Keratinocyte (primary cell): ENCODE measurements around the gene SSR3. TPM values are rescaled to one million over a fixed set of nuclear protein-coding genes. Genes with fewer than 3 reads are reported as not detected.

Experiments used
- DNase-seq: peaks from one replicate; pipeline ENCODE4 v3.0.0-alpha.2; 2011; ENCODE audit warnings: low read depth, missing footprints, low spot score
- FAIRE-seq: peaks from 2 replicates; lab custom pipeline; 2011; peaks lifted over from hg19 to GRCh38; lab: Jason Lieb, UNC
- H2AFZ ChIP-seq: 2 replicates; pipeline ENCODE4 v1.6.0; 2012; ENCODE audit warnings: low read length, control low read depth, inconsistent platforms; ENCODE audit not compliant: control insufficient read depth
- H3K27ac ChIP-seq: 2 replicates; pipeline ENCODE4 v1.5.1; 2011; ENCODE audit warnings: low read length; ENCODE audit not compliant: control insufficient read depth, insufficient read depth
- H3K27me3 ChIP-seq: 3 replicates; pipeline ENCODE4 v1.6.0; 2011; ENCODE audit warnings: low read length; ENCODE audit not compliant: control insufficient read depth, insufficient read depth; ENCODE audit errors: extremely low read depth
- H3K36me3 ChIP-seq, 2 experiments: 2 replicates in 1 of 2; 3 replicates in 1 of 2; pipeline ENCODE4 v1.5.1; 2011; ENCODE audit warnings: low read length in 2 of 2, mild to moderate bottlenecking in 1 of 2; ENCODE audit not compliant: control insufficient read depth in 2 of 2, insufficient read depth in 2 of 2; ENCODE audit errors: extremely low read depth in 1 of 2
- H3K4me1 ChIP-seq: 3 replicates; pipeline ENCODE4 v1.5.1; 2011; ENCODE audit warnings: low read length; ENCODE audit not compliant: control insufficient read depth, insufficient read depth; ENCODE audit errors: extremely low read depth
- H3K4me2 ChIP-seq: 3 replicates; pipeline ENCODE4 v1.6.0; 2011; ENCODE audit warnings: low read depth, low read length; ENCODE audit not compliant: control insufficient read depth, insufficient read depth; ENCODE audit errors: extremely low read depth
- H3K4me3 ChIP-seq, 3 experiments: fragments of 200-600 bp in 1 of 3; sonication (generic) in 1 of 3; 2 replicates in 2 of 3; 3 replicates in 1 of 3; pipeline ENCODE4 v1.5.1; 2011 to 2016; ENCODE audit warnings: low read length in 3 of 3, mild to moderate bottlenecking in 3 of 3, control low read depth in 2 of 3, inconsistent platforms in 1 of 3, low read depth in 1 of 3, mixed read lengths in 1 of 3, mixed run types in 1 of 3, moderate library complexity in 1 of 3; ENCODE audit not compliant: control insufficient read depth in 2 of 3, insufficient read depth in 2 of 3; ENCODE audit errors: extremely low read depth in 1 of 3
- H3K79me2 ChIP-seq: 2 replicates; pipeline ENCODE4 v1.6.0; 2012; ENCODE audit warnings: low read length; ENCODE audit not compliant: control insufficient read depth, insufficient read depth
- H3K9ac ChIP-seq: 3 replicates; pipeline ENCODE4 v1.6.0; 2011; ENCODE audit warnings: low read length; ENCODE audit not compliant: control insufficient read depth, insufficient read depth; ENCODE audit errors: extremely low read depth
- H3K9me1 ChIP-seq: 3 replicates; pipeline ENCODE4 v1.6.0; 2011; ENCODE audit warnings: low read length; ENCODE audit not compliant: control insufficient read depth, insufficient read depth; ENCODE audit errors: extremely low read depth
- H3K9me3 ChIP-seq: 2 replicates; pipeline ENCODE4 v1.5.1; 2012; ENCODE audit warnings: low read depth, low read length; ENCODE audit not compliant: control insufficient read depth
- H4K20me1 ChIP-seq: 3 replicates; pipeline ENCODE4 v1.6.0; 2011; ENCODE audit warnings: low read length; ENCODE audit not compliant: control insufficient read depth, insufficient read depth; ENCODE audit errors: extremely low read depth
- CTCF ChIP-seq, 3 experiments: IDR thresholded peaks in 1 of 3; conservative IDR thresholded peaks in 1 of 3; optimal IDR thresholded peaks in 1 of 3; 2 replicates in 2 of 3; 3 replicates in 1 of 3; pipeline versions ENCODE3 to v1.5.1; 2011; ENCODE audit warnings: low read length in 3 of 3, mild to moderate bottlenecking in 3 of 3, moderate library complexity in 2 of 3, control low read depth in 1 of 3, inconsistent platforms in 1 of 3; ENCODE audit not compliant: insufficient read depth in 2 of 3; ENCODE audit errors: extremely low read depth in 1 of 3
- EZH2 ChIP-seq: IDR thresholded peaks from one replicate; pipeline ENCODE4 v1.6.1; 2012; ENCODE audit warnings: inconsistent platforms, mild to moderate bottlenecking, low read length, moderate library complexity
- dilution Hi-C: fragments of 300-500 bp; cut with MboI; formaldehyde crosslinking; loops from one replicate; pipeline ENCODE4 v1.7.0; 2020; ENCODE audit warnings: low sequenced_read_pairs; ENCODE audit not compliant: extremely low pct_ligation_motif_present
- polyA plus RNA-seq, 5 experiments: library from polyadenylated mRNA; depleted of rRNA in 3 of 5; stranded (reverse) in 3 of 5; stranded (forward) in 1 of 5; unstranded in 1 of 5; fragments of >200 nt; gene quantifications; 1 replicate in 1 of 5; 2 replicates in 3 of 5; 3 replicates in 1 of 5; pipeline versions ENCODE4 v1.2.1 to v1.2.3, GENCODE V29; 2011 to 2012; ENCODE audit warnings: missing spikeins in 2 of 5, low read depth in 1 of 5, low replicate concordance in 1 of 5

SSR3 gene
- polyA plus RNA-seq, 1 donor (not counting 4 experiments of a cell fraction or from before 2014, with no cell fraction given) = 378 TPM

DNA sequence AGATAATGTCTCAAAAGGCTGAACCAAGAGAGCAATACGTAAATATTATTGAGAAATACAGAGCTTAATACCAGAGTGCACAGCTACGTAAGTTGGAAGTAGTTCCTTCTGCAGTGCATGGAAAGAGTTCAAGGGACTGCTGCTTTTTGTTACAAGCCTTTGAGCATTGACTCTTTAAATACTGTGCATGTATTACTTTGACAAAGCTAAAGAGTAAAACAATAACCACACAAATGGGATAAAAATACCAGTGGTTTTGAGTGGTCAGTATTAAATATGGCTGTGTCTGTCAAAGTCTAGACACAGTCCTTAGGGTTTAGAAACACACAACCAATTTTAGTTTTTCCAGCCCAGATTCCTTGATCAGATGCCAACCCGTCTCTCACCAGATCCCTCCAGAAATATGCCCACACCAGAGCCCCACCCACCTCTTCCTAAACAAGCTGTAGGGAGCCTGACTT, 62.1 kb downstream of the SSR3 start:
- TF ChIP-seq EZH2 = no peak
- no peak for TF ChIP-seq CTCF (optimal IDR thresholded peaks at IDR 0.05 in 1 of 3, IDR thresholded peaks at IDR 0.05 in 1 of 3, conservative IDR thresholded peaks at IDR 0.05 in 1 of 3; ENCODE audit: extremely low read depth in 1 of 3, insufficient read depth in 2 of 3, low read length in 3 of 3)
- no peaks in the 10 kb centered on the region for H3K9me1 ChIP-seq
- peaks cover 7% of the 10 kb centered on the region for H3K4me1 ChIP-seq
- no peaks in the 10 kb centered on the region for H3K27me3 ChIP-seq
- H2AFZ ChIP-seq = no peak overlapping the region
- no peak overlapping the region for H3K27ac ChIP-seq
- DNase-seq = no peak
- H3K4me2 ChIP-seq = no peak overlapping the region
- dilution Hi-C loops = no loop called here
- H3K9ac ChIP-seq = no peak overlapping the region
- H3K36me3 ChIP-seq = no peaks in the 10 kb centered on the region
- no peaks in the 10 kb centered on the region for H3K79me2 ChIP-seq
- FAIRE-seq = no peak
- H3K4me3 ChIP-seq = no peak overlapping the region
- H3K9me3 ChIP-seq = no peaks in the 10 kb centered on the region
- no peaks in the 10 kb centered on the region for H4K20me1 ChIP-seq

- Histone ChIP-seq H3K79me2 (no peaks in the 10 kb centered on the region), H3K4me3 (no peak overlapping the region), H2AFZ (no peak overlapping the region), H3K4me2 (no peak overlapping the region), H3K27me3 (no peaks in the 10 kb centered on the region), H3K4me1 (peaks cover 7% of the 10 kb centered on the region), H4K20me1 (no peaks in the 10 kb centered on the region), H3K9me1 (no peaks in the 10 kb centered on the region), H3K9ac (no peak overlapping the region), H3K36me3 (no peaks in the 10 kb centered on the region), H3K27ac (no peak overlapping the region), H3K9me3 (no peaks in the 10 kb centered on the region)
- FAIRE-seq (no peak), DNase-seq (no peak)
- TF ChIP-seq CTCF (optimal IDR thresholded peaks at IDR 0.05 in 1 of 3, IDR thresholded peaks at IDR 0.05 in 1 of 3, conservative IDR thresholded peaks at IDR 0.05 in 1 of 3; ENCODE audit: extremely low read depth in 1 of 3, insufficient read depth in 2 of 3, low read length in 3 of 3) (no peak), EZH2 (no peak)
- dilution Hi-C loops = no loop called here
Measured at GRCh38 chr3:156491192-156491591, 63.7 kb downstream of the SSR3 start.

Other genes starting within 250 kb of the SSR3 start
- 41.5 to 62.0 TPM (median 44.6 TPM) in 3 replicates for gene TIPARP, start 119.5 kb upstream of the SSR3 start, polyA plus RNA-seq